22Rv1 (cell line): ENCODE measurements around the gene SMTN.
A peak's percentile ranks its signal among the peaks of the same experiment; 100 is the strongest.

ENCODE experiments used
- H3K27ac ChIP-seq: fragments of 450-650 bp; 2 replicates; pipeline ENCODE4 v1.5.1; 2017
- ZFX ChIP-seq: fragments of 450-650 bp; IDR thresholded peaks from 2 replicates; pipeline ENCODE4 v1.6.1; 2017; ENCODE audit warnings: antibody characterized with exemption, borderline replicate concordance
- TF ChIP-seq, protein P1 (sequence below): fragments of 450-650 bp; IDR thresholded peaks from 2 replicates; pipeline ENCODE4 v1.5.1; 2017; ENCODE audit warnings: mild to moderate bottlenecking

Gene SMTN

DNA sequence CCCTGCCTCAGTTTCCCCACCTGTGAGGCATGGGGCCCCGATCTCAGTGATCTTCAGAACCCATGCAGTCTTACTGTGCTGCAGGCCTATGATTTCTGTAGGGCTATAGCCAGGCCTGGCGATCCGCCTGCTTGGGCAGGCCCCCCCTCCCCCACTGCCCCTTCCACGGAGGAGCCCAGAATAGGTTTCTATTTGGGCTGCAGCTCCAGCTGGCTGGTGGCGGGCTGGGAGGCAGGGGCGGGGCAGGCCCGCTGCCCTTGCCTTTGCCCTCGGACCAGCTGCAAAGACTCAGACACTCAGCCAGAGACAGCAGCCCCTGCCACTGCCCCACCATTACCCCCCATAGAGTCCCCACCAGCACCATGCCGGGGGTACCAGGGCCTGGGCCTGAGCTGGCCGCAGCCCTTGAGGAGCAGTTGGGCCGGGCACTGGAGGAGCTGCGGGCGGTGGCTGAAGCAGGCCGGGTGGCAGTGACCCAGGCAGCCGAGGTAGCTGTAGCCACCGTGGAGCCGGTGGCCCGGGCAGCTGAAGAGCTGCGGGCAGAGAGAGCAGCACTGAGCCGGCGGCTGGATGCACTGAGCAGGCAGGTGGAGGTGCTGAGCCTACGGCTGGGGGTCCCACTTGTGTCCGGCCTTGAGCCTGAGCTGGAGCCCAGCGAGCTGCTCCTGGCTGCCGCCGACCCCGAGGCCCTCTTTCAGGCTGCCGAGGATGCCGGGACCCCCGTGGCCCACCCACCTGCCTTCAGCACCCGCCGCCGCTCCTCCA is 12.2 kb downstream of the SMTN start:
- H3K27ac ChIP-seq, result no peak overlapping the region
- no peak for TF ChIP-seq ZFX
- TF ChIP-seq, protein P1, sequence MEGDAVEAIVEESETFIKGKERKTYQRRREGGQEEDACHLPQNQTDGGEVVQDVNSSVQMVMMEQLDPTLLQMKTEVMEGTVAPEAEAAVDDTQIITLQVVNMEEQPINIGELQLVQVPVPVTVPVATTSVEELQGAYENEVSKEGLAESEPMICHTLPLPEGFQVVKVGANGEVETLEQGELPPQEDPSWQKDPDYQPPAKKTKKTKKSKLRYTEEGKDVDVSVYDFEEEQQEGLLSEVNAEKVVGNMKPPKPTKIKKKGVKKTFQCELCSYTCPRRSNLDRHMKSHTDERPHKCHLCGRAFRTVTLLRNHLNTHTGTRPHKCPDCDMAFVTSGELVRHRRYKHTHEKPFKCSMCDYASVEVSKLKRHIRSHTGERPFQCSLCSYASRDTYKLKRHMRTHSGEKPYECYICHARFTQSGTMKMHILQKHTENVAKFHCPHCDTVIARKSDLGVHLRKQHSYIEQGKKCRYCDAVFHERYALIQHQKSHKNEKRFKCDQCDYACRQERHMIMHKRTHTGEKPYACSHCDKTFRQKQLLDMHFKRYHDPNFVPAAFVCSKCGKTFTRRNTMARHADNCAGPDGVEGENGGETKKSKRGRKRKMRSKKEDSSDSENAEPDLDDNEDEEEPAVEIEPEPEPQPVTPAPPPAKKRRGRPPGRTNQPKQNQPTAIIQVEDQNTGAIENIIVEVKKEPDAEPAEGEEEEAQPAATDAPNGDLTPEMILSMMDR, result no peak

DNA sequence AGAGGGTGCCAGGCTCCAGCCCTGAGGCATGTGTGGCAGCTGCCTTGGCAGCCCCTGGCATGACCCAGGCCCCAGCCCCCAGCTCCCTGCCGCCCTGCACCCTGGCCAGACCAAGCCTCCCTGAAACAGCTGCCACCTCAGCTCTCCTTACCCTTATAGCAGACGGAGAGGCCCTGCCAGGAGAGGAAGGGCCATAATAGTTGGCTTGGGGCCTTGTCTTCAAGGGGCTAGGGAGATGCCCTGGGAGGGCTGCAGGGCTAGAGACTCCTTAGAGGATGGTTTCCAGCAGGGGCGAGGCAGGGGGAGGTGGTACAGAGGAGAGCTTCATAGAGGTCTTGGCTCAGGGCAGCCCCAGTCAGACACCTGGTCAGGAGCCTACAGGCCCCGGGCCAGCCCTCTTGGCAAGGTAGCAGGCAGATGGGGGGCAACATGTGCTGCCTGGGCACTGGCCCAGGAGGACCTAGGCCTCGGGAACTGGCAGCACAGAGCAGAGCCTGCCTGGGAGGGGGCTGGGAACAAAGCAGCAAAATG is 13.0 kb downstream of the SMTN start:
- TF ChIP-seq ZFX, result no peak
- TF ChIP-seq, protein P1, result no peak
- H3K27ac ChIP-seq, result no peak overlapping the region

DNA sequence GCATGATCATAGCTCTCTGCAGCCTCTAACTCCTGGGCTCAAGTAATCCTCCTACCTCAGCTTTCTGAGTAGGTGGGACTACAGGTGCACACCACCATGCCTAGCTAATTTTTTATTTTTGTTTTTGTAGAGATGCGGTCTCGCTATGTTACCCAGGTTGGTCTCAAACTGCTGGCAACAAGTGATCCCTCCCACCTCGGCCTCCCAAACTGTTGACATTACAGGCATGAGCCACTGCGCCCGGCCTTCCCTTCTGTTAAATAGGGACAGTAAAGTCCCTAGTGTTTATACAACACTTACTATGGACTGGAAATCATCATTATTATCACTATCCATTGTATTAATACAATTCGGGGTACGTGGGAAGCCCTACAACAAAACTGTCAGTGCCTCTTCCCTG is 13.6 kb downstream of the SMTN start:
- no peak for TF ChIP-seq ZFX
- TF ChIP-seq, protein P1, result no peak
- H3K27ac ChIP-seq, result no peak overlapping the region

DNA sequence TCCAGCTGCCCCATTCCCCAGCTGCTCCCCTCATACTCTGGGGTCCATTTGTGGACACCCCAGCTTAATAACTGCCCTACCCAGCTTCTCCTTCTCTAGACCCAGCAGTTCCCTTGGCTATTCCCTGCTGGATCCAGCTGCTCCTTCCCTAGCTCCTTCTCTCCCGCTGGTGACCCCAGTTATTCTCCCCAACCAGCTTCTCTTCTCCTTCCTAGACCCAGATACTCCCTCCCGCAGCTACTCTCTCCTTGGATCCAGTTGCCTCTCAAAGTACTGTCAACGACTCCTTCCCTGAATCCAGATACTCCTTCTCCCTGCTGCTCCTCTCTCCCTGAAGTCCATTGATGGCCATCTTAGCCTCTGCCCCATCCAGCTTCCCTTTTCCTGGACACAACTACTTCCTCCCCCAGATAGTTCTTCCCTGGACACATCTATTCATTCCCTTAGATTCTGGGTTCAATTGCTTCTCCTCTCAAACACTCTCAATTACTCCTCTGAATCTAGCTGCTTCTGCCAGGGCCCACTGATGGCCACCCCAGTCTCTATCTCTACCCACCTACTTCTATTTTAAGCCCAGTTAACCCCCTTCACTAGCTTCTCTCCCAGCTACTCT is 14.6 kb downstream of the SMTN start:
- H3K27ac ChIP-seq, result no peak overlapping the region
- no peak for TF ChIP-seq ZFX
- TF ChIP-seq, protein P1, result no peak

DNA sequence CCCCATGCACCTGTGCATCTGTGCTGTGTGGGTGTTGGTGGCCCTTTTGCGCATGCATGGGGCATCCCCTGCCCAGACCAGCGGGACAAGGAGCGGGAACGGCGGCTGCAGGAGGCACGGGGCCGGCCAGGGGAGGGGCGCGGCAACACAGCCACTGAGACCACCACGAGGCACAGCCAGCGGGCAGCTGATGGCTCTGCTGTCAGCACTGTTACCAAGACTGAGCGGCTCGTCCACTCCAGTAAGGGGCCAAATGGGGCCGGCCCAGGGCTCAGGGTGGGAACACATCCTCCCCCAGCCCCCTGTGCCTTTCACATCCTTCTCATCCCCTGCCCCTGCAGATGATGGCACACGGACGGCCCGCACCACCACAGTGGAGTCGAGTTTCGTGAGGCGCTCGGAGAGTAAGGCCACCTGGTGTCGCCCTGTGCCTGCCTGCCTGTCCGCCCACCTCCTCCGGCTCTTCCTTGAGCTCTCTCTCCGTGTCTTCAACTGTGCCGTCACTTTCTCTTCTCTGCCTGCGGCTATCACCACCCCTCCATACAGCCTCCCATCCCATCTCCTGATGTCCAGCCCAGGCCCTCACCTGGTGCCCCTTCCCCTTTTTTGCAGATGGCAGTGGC is 15.7 kb downstream of the SMTN start:
- no peak for TF ChIP-seq ZFX
- TF ChIP-seq, protein P1, result no peak
- H3K27ac ChIP-seq, result no peak overlapping the region

DNA sequence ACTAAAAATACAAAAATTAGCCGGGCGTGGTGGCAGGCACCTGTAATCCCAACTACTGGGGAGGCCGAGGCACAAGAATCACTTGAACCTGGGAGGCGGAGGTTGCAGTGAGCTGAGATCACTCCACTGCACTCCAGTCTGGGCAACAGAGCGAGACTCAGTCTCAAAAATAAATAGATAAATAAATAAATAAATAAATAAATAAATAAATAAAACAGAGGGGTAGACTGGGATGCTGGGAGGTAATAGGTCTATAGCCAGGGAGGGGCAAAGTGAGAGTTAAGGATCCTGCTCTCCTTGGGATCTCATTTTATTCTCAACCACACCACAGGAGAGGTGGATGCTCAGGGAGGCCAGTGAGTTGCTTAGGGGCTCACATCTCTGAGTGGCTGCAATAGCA is 16.4 kb downstream of the SMTN start:
- H3K27ac ChIP-seq, result peak overlapping the region; percentile 59

DNA sequence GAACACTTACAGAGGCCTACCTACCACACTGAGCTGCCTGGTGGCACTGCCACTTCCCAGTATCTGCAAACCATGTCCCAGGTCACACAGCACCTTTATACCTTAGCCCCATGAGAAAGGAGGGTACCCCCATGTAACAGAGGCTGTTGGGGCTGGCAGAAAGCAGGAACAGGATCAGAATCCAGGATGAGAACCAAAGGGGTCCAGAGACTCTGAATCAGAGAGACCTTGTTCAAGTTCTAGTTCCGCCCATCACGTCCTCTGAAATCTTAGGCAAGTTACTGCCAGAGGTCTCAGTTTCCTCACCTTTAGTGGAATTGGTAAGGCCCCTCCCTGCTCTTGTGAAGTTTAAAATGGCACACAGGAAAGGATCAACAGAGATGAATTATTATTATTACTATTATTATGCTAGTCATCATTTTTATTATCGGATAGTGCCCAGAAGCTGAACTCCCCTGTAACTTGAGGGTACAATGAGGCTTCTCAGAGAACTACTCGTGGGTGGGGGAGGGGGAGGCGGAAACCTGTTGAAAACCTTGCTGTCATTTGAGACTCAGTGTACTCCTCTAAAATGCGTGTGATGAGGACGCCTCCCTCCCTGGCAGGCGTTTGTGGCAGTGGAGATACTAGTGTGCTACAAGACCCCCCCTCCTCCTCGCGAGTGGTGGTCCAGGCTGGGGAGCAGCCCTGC is 17.0 kb downstream of the SMTN start:
- no peak for TF ChIP-seq ZFX
- TF ChIP-seq, protein P1, result no peak
- H3K27ac ChIP-seq, result peak overlapping the region; percentile 59
